Activated CD8-positive, alpha-beta T cell treated with anti-CD3 and anti-CD28 coated beads, Interleukin-2, amount 10 ng/mL, durations not matched to agents 7 days and 5 days (primary cell): ENCODE results near the gene ZC3H15. TPM values are rescaled to one million over a fixed set of nuclear protein-coding genes. Genes with fewer than 3 reads are reported as not detected.
"Not testable (repeated sequence)": the region's sequence is repeated elsewhere in the genome, so short reads cannot be mapped to it uniquely, and the experiment has no call there.

Experiments
- ATAC-seq: fragments of 150-1000 bp; cut with Tn5 transposase; one replicate; pipeline ENCODE4 v1.10.0; 2021; ENCODE audit warnings: moderate library complexity
- CTCF ChIA-PET: fragments of 350-600 bp; sonication (Branson Sonifier 250); formaldehyde crosslinking; loops from one replicate; lab custom pipeline; 2021; ENCODE audit warnings: antibody characterized with exemption; lab: Charles Lee
- POLR2A ChIA-PET: fragments of 350-600 bp; sonication (Branson Sonifier 250); formaldehyde crosslinking; loops from one replicate; lab custom pipeline; 2021; ENCODE audit warnings: antibody characterized with exemption; lab: Charles Lee
- DNase-seq: peaks from one replicate; pipeline ENCODE4 v3.0.0-alpha.2; 2020
- H3K27ac Mint-ChIP-seq: one replicate; pipeline ENCODE4 v1.8.0; 2021; ENCODE audit warnings: mild to moderate bottlenecking, mixed read lengths
- H3K27me3 Mint-ChIP-seq: one replicate; pipeline ENCODE4 v1.8.0; 2021; ENCODE audit warnings: low read depth, mixed read lengths
- H3K36me3 Mint-ChIP-seq: one replicate; pipeline ENCODE4 v1.8.0; 2021; ENCODE audit warnings: low read depth, mixed read lengths
- H3K4me1 Mint-ChIP-seq: one replicate; pipeline ENCODE4 v1.8.0; 2021; ENCODE audit warnings: low read depth, mixed read lengths
- H3K4me3 Mint-ChIP-seq: one replicate; pipeline ENCODE4 v1.8.0; 2021; ENCODE audit warnings: mild to moderate bottlenecking, mixed read lengths
- H3K9me3 Mint-ChIP-seq: one replicate; pipeline ENCODE4 v1.8.0; 2022; ENCODE audit warnings: mixed read lengths; ENCODE audit not compliant: insufficient read depth
- total RNA-seq, 2 experiments: library from RNA; stranded (reverse); gene quantifications; one replicate each; pipeline ENCODE4 v1.2.3, GENCODE V29; 2021

ZC3H15 gene
- 10 to 100 TPM; 68.1 to 73.7 TPM for total RNA-seq

DNA sequence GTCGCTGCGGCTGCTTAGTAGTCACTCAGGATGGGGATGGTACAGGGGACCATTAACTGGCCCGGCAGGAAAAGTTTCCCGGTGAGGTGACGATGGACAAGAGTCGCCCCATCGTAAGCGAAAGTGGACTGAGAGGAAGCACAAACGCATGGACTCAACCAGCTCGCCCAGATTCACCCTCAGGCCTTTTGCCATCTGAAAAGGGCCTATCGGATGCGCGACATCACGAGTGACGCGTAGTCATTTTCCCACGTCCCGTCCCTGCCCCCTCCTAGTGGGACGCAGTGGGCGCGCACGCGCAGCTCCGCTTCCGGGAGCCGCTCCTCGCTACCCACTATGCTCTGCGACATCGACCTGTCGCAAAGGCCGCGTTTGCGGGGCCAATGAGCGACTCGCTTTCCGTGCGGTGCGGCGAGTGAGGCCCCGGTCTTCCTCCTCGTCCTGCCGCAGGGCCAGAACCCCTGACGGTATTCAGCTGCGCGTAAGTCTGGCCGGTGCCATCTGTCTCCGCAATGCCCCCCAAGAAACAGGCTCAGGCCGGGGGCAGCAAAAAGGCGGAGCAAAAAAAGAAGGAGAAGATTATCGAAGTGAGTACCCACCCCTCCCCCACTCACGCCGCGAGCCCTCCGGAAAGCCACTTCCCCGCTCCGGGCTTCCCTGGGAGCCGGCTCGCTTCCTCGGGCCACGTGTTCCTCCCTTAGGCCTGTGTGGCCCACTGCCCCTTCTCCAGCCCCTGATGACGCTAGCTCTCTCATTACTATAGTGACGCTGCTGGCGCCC lies at the start of gene ZC3H15:
Gene ZC3H15 (plus strand): TSS at position 390 of the 780 bp plus-strand sequence. CDS start 123 bp downstream, at position 513.
- peak within 1 kb of the TSS; percentile 98 for H3K4me3 Mint-ChIP-seq
- CTCF ChIA-PET = interaction anchor here (0.7 to 1.5 kb wide), 5 partner anchors 10 to 156 kb away, joined by 3 to 7 read pairs (median 4); no protein-coding TSS in a partner anchor
- POLR2A ChIA-PET = interaction anchor here (0.8 to 2.1 kb wide), 7 partner anchors 13 to 177 kb away, joined by 3 to 13 read pairs (median 3); partner anchors contain the start of gene ITGAV
- no peaks in the 10 kb centered on the region for H3K9me3 Mint-ChIP-seq
- peak; percentile 92 for ATAC-seq
- H3K27ac Mint-ChIP-seq = peak within 1 kb of the TSS; percentile 96
- peak; percentile 97 for DNase-seq
- peaks cover 18% of the 10 kb centered on the region for H3K36me3 Mint-ChIP-seq
- H3K27me3 Mint-ChIP-seq = no peaks in the 10 kb centered on the region
- peaks cover 54% of the 10 kb centered on the region for H3K4me1 Mint-ChIP-seq

DNA sequence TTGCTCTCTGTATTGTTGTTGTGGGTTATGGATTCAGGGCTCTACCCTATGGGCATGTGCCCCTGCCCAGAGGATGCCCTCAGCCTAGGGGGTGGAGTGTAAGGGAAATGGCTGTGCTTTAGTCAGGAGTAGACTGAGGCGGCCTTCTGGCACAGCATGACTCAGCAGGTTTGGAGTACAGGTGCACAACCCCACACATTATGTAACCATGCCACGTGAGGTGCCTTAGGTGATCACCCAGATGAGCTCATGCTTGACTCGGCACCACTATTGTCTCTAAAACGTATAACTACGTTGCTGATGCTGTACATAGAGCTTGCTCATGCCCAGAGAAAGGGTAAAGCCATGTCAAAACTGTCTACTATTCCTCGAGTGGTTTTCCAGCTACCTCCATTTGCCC lies 48.3 kb upstream of the ZC3H15 start:
- peaks cover 6% of the 10 kb centered on the region for H3K36me3 Mint-ChIP-seq
- no peak overlapping the region for H3K27ac Mint-ChIP-seq
- H3K27me3 Mint-ChIP-seq = no peaks in the 10 kb centered on the region
- ATAC-seq (no peak), DNase-seq (no peak)
- no peak overlapping the region for H3K4me3 Mint-ChIP-seq
- CTCF ChIA-PET = no interaction called here
- POLR2A ChIA-PET = no interaction called here
- no peaks in the 10 kb centered on the region for H3K4me1 Mint-ChIP-seq
- no peaks in the 10 kb centered on the region for H3K9me3 Mint-ChIP-seq

DNA sequence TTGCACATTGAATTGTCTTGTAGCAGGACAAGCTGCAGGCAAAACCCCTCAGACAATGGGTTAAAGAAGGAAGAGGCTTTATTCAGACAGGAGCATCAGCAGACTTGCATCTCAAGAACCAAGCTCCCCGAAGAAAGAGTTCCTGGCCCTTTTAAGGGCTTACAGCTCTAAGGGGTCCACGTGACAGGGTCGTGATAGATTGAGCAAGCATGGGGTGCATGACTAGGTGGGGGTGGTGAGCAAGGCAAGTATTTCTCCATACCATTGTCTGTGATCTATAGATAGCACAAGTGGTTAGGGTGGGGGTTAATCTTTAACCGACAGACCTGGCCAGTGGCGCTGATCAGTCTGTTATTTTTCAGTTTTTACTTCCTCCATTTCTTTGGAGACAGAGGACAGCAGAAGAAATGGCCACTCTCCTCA lies 46.4 kb upstream of the ZC3H15 start:
- H3K36me3 Mint-ChIP-seq, CTCF ChIA-PET, H3K27me3 Mint-ChIP-seq, H3K27ac Mint-ChIP-seq, H3K4me1 Mint-ChIP-seq, DNase-seq, H3K9me3 Mint-ChIP-seq, ATAC-seq, H3K4me3 Mint-ChIP-seq, POLR2A ChIA-PET: not testable (repeated sequence)

DNA sequence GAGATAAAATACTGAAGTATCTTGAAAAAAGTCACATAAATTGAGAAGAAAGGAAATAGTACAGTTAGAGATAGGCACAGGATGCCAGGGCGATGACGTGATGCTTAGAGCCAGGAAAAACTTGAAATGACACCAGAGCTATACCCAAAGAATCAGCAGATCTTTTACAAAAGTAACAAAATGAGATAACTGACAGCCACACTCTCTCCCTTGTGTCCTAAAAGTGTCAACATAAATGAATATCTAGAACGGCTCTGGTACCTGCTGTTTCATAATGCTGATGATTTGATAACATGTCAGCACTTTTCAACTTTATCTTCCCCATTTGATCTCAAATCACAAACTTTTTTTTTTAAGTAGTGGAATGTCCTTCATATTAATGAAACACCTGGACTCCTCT lies 45.6 kb upstream of the ZC3H15 start:
- CTCF ChIA-PET = no interaction called here
- H3K27me3 Mint-ChIP-seq = no peaks in the 10 kb centered on the region
- POLR2A ChIA-PET = no interaction called here

DNA sequence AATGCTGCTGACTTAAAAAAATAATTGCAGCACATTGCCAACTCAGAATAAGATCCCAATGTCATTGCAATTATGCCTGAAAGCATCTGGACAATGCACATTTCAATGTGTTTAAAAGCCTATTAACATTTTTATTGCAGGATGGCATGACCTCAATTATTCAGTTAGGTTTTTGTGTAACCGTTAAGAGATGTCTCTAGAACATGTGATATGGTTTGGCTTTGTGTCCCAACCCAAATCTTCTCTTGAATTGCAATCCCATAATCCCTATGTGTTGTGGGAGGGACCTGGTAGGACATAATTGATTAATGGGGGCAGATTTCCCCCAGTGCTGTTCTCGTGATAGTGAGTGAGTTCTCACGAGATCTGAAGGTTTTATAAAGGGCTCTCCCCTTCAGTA lies 43.2 kb upstream of the ZC3H15 start:
- POLR2A ChIA-PET = no interaction called here
- Mint-ChIP-seq H3K9me3 (no peaks in the 10 kb centered on the region), H3K36me3 (peaks cover under 1% of the 10 kb centered on the region), H3K4me3 (no peak overlapping the region), H3K4me1 (no peaks in the 10 kb centered on the region), H3K27ac (no peak overlapping the region), H3K27me3 (no peaks in the 10 kb centered on the region)
- ATAC-seq (no peak), DNase-seq (no peak)
- CTCF ChIA-PET = no interaction called here

More for the DNA sequence above, 45.6 kb upstream of the ZC3H15 start:
- Mint-ChIP-seq H3K9me3 (no peaks in the 10 kb centered on the region), H3K27ac (no peak overlapping the region), H3K4me3 (no peak overlapping the region), H3K4me1 (no peaks in the 10 kb centered on the region), H3K36me3 (peaks cover 5% of the 10 kb centered on the region)
- no peak for DNase-seq
- no peak for ATAC-seq

DNA sequence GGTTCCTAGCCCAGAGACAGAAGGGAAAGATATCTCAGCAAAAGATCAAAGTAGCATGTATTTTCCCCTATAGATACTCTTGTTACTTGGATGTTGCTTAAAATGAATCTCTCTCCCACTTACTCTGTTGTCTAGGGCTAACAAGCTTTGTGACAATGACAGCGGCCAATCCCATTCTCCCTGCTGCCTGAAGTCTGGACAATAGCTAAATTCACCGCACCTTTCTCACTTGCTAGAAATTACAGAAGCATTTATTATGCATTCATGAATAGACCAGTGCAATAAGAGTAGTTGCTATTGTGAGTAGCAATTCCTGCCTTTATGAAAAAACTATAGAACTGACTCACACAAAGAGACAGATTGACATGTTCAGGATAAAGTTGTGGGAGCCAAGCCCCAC lies 42.2 kb upstream of the ZC3H15 start:
- no peak for ATAC-seq
- CTCF ChIA-PET = no interaction called here

DNA sequence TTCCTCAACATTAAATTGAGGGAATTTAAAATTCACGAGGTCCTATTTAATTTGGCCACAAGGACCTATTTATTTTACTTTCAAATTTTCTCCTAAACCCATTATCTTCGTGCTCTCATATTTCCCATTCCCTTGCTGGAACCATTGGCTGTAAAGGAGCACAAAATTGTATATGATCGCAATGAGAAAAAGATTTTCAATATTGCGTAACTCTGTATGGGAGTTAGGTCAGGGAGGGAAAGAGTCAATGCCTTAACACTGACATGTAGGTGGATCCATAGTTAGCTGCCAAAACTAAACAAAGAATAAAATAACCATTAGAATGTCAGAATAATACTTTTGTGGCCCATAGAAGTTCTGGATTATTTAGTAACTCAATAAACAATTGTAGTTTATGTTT lies 40.6 kb upstream of the ZC3H15 start:
- Mint-ChIP-seq H3K4me1 (no peaks in the 10 kb centered on the region), H3K4me3 (no peak overlapping the region), H3K9me3 (no peaks in the 10 kb centered on the region), H3K27me3 (no peaks in the 10 kb centered on the region), H3K27ac (no peak overlapping the region), H3K36me3 (no peaks in the 10 kb centered on the region)
- ChIA-PET POLR2A (no interaction called here), CTCF (no interaction called here)
- no peak for ATAC-seq
- DNase-seq = no peak

More for the DNA sequence above, 42.2 kb upstream of the ZC3H15 start:
- no peaks in the 10 kb centered on the region for H3K4me1 Mint-ChIP-seq
- no peaks in the 10 kb centered on the region for H3K36me3 Mint-ChIP-seq
- POLR2A ChIA-PET = no interaction called here
- DNase-seq = no peak
- H3K4me3 Mint-ChIP-seq = no peak overlapping the region
- no peak overlapping the region for H3K27ac Mint-ChIP-seq
- H3K27me3 Mint-ChIP-seq = no peaks in the 10 kb centered on the region
- no peaks in the 10 kb centered on the region for H3K9me3 Mint-ChIP-seq

DNA sequence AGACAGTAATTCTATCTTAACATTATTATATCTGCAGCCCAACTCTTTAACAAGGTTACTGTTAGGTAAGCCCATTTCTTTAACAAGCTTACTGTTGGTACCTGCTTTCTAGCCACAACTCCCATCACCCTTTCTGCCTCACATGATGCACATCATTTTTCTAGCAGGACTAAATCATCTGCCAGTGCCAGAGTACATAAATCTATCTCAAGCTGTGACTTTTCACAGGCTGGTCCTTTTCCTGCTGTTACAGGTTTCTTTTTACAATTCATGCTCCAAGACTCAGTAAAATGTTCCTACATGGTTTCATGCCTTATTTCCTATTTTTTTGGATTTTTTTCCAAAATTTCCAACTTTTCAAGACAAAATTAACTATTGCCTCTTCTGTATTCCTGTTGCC lies 30.4 kb upstream of the ZC3H15 start:
- Mint-ChIP-seq H3K4me1 (no peaks in the 10 kb centered on the region), H3K9me3 (no peaks in the 10 kb centered on the region), H3K4me3 (no peak overlapping the region), H3K27ac (no peak overlapping the region), H3K36me3 (no peaks in the 10 kb centered on the region), H3K27me3 (no peaks in the 10 kb centered on the region)
- ChIA-PET CTCF (no interaction called here), POLR2A (no interaction called here)
- no peak for ATAC-seq
- no peak for DNase-seq

DNA sequence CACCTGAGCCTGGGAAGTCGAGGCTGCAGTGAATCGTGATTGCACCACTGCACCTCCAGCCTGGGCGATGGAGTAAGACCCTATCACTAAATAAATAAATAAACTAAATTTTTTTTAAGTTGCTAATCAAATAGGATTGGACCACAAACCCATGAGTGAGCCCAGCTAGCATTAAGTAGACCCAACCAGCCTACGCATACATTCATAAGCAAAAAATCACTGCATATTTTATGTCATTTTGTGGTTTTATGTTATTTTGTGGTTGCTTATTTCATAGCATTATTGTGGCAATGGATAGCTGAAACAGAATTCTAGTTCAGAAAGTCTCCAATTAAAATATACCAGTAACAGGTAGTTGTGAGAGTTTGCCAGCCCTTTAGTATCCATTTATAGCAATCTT lies 29.1 kb upstream of the ZC3H15 start:
- no peaks in the 10 kb centered on the region for H3K9me3 Mint-ChIP-seq
- DNase-seq (no peak), ATAC-seq (no peak)
- no peaks in the 10 kb centered on the region for H3K36me3 Mint-ChIP-seq
- no peak overlapping the region for H3K4me3 Mint-ChIP-seq
- no peak overlapping the region for H3K27ac Mint-ChIP-seq
- no peaks in the 10 kb centered on the region for H3K4me1 Mint-ChIP-seq
- H3K27me3 Mint-ChIP-seq = no peaks in the 10 kb centered on the region
- CTCF ChIA-PET = no interaction called here
- POLR2A ChIA-PET = no interaction called here

DNA sequence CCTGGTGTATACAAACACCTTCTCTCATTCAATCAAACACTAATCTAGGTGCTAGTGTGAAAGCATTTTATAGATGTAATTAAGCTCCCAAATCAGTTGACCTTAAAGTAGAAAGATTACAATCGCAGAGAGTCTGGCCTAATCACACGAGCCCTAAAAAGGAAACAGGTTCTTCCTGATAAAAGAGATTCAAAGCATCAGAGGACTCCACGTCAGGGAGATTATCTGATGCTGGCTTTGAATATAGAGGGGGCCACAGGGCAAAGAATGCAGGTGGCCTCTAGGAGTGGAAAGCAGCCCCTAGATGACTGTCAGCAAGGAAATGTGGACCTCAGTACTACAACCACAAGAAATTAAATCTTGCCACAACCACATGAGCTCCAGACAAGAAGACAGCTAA lies 28.2 kb upstream of the ZC3H15 start:
- H3K27ac Mint-ChIP-seq = no peak overlapping the region
- CTCF ChIA-PET = interaction anchor here (1.1 kb wide), 1 partner anchor 46 kb away, joined by 3 read pairs; no protein-coding TSS in a partner anchor
- no peaks in the 10 kb centered on the region for H3K4me1 Mint-ChIP-seq
- POLR2A ChIA-PET = no interaction called here
- no peaks in the 10 kb centered on the region for H3K27me3 Mint-ChIP-seq
- DNase-seq (no peak), ATAC-seq (no peak)
- no peaks in the 10 kb centered on the region for H3K9me3 Mint-ChIP-seq
- H3K4me3 Mint-ChIP-seq = no peak overlapping the region
- no peaks in the 10 kb centered on the region for H3K36me3 Mint-ChIP-seq

DNA sequence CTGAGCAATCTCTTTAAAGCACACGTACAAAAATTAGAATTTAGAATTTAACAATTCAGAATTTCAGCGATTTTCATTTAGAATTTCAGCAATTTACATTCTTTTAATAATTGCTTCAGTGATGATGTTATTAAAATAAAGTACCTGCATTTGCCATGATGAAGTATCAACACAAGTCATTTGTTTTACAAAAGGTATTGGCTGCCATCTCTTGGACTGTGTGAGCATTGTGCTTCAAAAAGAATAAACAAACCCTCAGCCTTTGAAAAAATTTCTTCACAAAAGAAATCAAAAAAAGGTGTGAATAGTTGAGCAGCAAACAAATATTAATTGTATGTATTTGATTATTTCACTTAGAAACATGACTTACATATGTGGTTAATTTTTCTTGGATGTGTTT lies 27.1 kb upstream of the ZC3H15 start:
- no peak for DNase-seq
- no peaks in the 10 kb centered on the region for H3K4me1 Mint-ChIP-seq
- CTCF ChIA-PET = no interaction called here
- no peaks in the 10 kb centered on the region for H3K27me3 Mint-ChIP-seq
- no peaks in the 10 kb centered on the region for H3K36me3 Mint-ChIP-seq
- no peaks in the 10 kb centered on the region for H3K9me3 Mint-ChIP-seq
- H3K27ac Mint-ChIP-seq = no peak overlapping the region
- H3K4me3 Mint-ChIP-seq = no peak overlapping the region
- POLR2A ChIA-PET = no interaction called here
- no peak for ATAC-seq

DNA sequence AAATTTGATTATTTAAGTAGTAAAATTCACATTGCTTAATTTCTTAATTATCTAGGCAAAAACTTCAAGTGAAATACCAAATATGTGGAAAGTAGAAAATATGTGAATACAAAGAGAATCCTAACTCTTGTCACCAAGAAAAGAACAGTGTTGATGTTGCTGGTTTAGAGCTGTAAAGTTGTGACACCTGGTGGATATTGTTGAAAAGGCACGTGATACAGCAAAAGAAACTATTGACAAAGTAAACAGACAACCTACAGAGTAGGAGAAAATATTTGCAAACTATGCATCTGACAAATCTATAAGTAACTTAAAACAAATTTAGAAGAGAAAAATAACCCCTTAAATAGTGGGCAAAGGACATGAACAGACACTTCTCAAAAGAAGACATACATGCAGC lies 25.6 kb upstream of the ZC3H15 start:
- H3K27ac Mint-ChIP-seq = no peak overlapping the region
- no peaks in the 10 kb centered on the region for H3K27me3 Mint-ChIP-seq
- POLR2A ChIA-PET = no interaction called here
- no peaks in the 10 kb centered on the region for H3K36me3 Mint-ChIP-seq
- ATAC-seq (no peak), DNase-seq (no peak)
- no peaks in the 10 kb centered on the region for H3K9me3 Mint-ChIP-seq
- CTCF ChIA-PET = interaction anchor here (0.8 kb wide), 1 partner anchor 26 kb away, joined by 3 read pairs; the partner anchor contains the start of gene ZC3H15
- H3K4me3 Mint-ChIP-seq = no peak overlapping the region
- no peaks in the 10 kb centered on the region for H3K4me1 Mint-ChIP-seq
